Mesenteric fat pad (tissue), 1 donor: ENCODE measurements around the gene OXSM. TPM values are rescaled to one million over a fixed set of nuclear protein-coding genes. Genes with fewer than 3 reads are reported as not detected.

Experiments used
- DNase-seq: peaks from one replicate; pipeline ENCODE4 v3.0.0-alpha.2; 2020; ENCODE audit warnings: low spot score
- total RNA-seq: library from RNA; stranded (reverse); fragmentation: NEBNext Ultra II Directional; extraction: Animal tissue kit (Norgen Biotek cat#: 25700); gene quantifications from one replicate; pipeline ENCODE4 v1.2.1, GENCODE V29; 2021
- donor health status: DM: yes; HTN: yes; CAD: no.

Gene OXSM
- total RNA-seq, 1 donor from 2014 or later, result 7.8 TPM

GRCh38 chr3:25803833-25804232 is 13.9 kb downstream of the OXSM start:
- no peak for DNase-seq

DNA sequence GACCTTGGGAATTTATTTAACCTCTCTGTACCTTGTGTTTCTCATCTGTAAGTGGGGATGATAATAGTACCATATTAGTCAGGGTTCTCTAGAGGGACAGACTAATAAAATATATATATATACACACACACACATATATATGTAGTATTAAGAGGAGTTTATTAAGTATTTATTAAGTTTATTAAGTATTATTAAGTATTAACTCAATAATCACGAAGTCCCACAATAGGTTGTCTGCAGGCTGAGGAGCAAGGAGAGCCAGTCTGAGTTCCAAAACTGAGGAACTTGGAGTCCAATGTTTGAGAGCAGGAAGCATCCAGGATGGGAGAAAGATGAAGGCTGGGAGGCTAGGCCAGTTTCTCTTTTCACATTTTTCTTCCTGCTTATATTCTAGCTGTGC is 14.8 kb downstream of the OXSM start:
- no peak for DNase-seq

- DNase-seq, result no peak
These were observed 22.8 kb downstream of the OXSM start for GRCh38 chr3:25812644-25813043.

GRCh38 chr3:25817107-25817506 is 27.2 kb downstream of the OXSM start:
- DNase-seq, result no peak

DNA sequence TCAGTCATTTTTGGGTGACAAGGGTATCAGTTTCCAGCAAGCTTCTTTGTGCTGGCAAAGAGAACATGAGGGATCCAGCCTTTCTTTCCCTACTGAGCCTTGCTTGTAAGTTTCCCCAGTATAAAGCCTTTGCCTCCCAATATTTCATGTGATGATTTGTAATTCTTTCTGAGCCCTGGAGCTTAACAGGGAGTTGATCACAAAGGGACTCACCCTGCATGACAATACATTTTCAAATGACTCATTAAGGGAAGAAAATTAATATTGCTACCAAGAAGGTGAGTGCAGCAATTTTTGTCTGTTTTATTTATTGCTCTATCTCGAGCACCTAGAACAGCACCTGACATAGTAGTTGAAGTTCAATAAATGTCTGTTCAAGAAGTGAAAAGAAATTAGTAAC is 27.7 kb downstream of the OXSM start:
- no peak for DNase-seq

- no peak for DNase-seq
These were observed 28.4 kb downstream of the OXSM start for GRCh38 chr3:25818335-25818734.

DNA sequence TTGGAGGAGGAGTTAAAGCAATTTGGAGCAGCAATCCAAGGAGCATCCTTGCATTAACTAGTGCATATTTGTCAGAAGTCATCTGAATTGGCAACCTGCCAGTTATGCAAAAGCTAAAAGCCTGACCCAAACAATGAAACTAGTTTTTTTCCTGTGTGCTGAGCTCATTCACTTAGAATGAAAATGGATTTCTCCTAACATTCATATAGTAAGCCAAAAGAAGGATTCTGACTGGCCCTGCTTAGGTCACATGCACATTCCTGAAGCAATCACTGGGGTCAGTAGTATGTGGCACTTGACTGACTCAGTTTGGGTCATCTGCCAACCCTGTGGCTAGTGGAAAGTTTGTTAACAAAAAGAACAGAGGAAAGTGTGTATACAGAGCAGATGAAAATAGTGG is 30.5 kb downstream of the OXSM start:
- DNase-seq, result no peak

DNA sequence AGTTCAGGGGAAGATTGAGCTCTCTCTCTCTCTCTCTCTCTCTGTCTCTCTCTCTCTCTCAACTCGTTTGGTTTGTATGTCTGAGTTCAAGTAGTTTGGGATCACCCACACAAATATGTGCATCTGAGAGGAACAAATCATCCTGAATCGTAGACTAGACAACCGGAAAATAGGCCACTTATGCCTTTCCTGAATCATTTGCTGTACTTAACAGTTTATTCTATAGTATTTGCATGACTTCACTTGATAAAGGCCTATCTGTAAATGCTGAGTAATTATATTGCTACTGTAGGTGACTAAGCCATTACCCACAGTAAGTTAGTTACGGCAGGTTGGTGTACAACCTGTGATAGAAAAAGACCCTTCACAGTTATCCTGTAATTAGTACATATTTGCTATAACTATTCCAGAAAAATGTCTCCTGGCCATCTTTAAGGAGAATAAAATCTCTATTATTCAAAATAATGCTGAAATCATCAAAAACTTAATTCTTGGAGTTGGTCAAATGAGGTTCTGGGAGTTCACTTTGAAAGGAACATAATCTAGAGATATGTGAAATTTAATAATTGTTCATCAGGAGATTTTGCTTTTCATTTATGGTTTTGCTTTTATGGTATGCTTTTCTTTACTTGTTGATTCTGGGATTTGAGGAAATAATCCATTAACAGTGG is 31.1 kb downstream of the OXSM start:
- no peak for DNase-seq

- DNase-seq, result no peak
These were observed 32.1 kb downstream of the OXSM start for GRCh38 chr3:25821746-25822573.

- DNase-seq, result no peak
These were observed 33.4 kb downstream of the OXSM start for GRCh38 chr3:25823314-25823713.

GRCh38 chr3:25826510-25826909 is 36.6 kb downstream of the OXSM start:
- no peak for DNase-seq

DNA sequence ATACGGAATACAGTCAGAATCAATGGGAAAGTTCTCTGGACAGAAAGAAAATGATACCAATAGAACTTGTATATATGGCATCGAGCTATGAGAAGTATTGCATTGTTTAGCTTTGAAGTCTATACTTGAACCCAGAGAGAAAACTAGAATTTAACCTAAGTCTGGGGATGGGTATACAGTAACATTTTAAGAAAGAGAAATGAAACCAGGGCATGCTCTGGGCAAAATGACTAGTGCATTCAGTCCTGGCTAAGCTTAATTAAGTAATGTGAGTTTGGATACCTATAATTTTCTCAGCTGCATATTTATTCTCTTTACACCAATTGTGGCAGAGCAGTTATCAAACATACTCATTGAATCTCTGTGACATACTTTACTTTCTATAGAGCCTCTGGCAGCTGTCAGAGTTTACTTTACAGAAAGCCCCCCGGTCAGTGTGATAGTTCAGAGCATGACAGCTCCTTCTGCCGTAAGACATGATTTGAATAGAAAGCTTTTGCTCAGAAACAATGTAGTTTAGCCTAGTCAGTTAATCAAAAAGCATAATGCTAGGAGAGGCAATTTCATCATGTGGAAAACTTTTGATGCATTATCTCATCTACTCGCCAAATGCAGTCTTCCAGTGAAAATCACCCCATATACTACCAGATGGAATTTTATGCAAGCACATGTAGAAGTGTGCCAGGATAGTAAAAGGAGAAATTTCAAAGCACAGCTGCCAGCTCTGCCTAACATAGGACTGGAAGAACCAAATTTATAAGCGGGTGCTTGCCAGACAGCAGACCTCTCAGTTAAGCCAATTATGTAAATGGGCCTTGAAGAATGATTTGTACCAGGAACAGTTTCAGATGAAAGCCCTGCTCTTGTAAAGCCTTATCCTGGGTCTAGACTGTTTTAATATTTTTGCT is 40.7 kb downstream of the OXSM start:
- no peak for DNase-seq

DNA sequence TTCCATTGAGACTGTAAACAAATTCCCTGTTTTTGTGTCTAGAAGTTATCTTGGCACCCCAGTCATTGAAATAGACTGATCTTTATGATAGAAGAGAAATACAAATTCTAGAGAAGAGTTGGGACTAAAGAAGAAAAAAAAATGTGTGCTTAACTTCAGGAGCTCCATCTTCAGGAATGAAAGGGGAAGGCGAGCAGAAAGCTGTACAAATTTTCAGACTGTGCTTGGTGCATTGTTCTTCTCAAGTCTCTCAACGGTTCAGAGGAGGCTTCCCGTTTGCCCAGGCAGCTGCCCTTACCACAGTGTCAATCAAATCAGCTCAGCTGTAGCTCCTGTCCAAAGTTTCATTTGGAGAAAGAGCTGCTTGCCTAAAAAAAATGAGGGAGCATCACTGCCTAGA is 41.7 kb downstream of the OXSM start:
- DNase-seq, result no peak

DNA sequence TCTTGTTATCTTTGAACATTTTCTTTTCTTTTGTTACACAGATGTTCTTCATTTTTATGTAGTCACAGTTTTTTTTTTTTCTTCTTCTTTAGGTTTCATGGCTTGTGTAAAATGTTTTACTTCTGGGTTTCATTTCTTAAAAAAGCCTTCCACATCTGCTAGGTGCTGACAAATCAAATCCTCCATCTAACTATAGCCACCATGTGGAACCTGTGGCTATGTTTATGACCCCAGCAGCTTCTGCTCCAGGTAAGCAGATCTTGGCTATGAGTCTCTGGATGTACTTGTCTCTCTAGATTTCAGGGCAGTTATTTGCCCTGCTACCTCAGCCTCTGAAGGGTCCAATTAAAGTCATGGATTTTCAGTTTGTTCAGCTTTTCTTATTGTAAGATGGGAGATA is 44.5 kb downstream of the OXSM start:
- no peak for DNase-seq

GRCh38 chr3:25836579-25836978 is 46.7 kb downstream of the OXSM start:
- no peak for DNase-seq

DNA sequence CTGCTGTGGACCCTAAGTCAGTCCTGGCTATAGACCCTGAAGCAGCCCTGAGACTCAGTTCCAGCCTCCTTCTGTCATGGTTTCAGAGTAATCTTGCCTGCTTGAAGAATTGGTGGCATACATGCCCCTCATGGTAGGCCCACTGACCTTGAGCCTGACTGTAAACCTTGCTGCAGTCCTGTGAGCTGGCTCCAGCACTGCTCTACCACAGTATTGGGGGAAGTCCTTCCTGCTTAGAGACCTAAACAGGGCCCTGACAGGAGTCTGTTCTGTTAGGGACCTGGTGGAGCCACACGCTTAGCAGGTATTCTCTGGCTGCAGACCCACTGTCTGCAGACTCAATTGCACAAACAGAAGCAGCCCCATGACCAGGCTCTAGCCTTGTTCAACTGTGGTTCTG is 47.1 kb downstream of the OXSM start:
- no peak for DNase-seq

DNA sequence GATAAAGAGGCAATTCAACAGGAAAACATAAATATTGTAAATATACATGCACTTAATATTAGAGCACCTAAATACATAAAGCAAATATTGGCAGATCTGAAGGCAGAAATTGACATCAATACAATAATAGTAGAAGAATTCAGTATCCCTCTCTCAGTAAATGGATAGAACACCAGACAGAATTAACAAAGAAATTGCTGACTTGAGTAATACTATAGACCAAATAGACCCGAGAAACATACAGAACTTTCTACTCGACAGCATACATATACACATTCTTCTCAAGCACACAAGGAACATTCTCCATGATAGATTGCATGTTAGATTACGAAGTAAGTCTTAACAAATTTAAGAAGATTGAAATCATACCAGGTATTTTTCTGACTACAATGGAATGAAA is 50.2 kb downstream of the OXSM start:
- DNase-seq, result no peak

DNA sequence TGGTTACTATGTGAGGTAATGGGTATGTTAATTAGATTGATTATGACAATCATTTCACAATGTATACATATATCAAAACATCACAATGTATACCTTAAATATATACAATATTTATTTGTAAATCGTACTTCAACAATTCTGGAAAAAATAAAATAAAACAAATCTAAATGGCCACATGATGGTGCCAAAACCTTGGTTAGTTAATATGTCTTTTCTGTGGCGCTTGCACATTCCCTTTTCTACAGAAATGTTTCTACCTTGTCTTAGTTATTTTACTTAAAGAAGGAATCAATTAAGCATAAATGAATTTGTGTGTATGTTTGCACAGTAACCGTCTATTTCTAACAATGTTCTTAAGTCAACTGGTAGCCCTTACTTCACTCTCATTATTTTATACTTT is 53.4 kb downstream of the OXSM start:
- no peak for DNase-seq
